GM06990 (cell line): Measurements from ENCODE around the gene ZNF335.

ENCODE experiments used
- DNase-seq: peaks from one replicate; pipeline ENCODE4 v3.0.0-alpha.2; 2011; ENCODE audit not compliant: insufficient read length; ENCODE audit errors: extremely low read depth
- H3K27me3 ChIP-seq: replicated peaks from 2 replicates; pipeline ENCODE4 v1.6.0; 2011; ENCODE audit warnings: low read length; ENCODE audit not compliant: control insufficient read depth, insufficient read depth
- H3K36me3 ChIP-seq: 2 replicates; pipeline ENCODE4 v1.5.1; 2011; ENCODE audit warnings: low read length; ENCODE audit not compliant: control insufficient read depth, insufficient read depth
- H3K4me3 ChIP-seq: replicated peaks from 2 replicates; pipeline ENCODE4 v1.5.1; 2011; ENCODE audit warnings: low read depth, mild to moderate bottlenecking, control low read depth, low read length
- TF ChIP-seq, protein P1 (sequence below): IDR thresholded peaks from 2 replicates; pipeline ENCODE4 v1.5.1; 2011; ENCODE audit warnings: low read length, control low read depth, mild to moderate bottlenecking, inconsistent platforms; ENCODE audit not compliant: insufficient read depth, poor library complexity, severe bottlenecking

Gene ZNF335

DNA sequence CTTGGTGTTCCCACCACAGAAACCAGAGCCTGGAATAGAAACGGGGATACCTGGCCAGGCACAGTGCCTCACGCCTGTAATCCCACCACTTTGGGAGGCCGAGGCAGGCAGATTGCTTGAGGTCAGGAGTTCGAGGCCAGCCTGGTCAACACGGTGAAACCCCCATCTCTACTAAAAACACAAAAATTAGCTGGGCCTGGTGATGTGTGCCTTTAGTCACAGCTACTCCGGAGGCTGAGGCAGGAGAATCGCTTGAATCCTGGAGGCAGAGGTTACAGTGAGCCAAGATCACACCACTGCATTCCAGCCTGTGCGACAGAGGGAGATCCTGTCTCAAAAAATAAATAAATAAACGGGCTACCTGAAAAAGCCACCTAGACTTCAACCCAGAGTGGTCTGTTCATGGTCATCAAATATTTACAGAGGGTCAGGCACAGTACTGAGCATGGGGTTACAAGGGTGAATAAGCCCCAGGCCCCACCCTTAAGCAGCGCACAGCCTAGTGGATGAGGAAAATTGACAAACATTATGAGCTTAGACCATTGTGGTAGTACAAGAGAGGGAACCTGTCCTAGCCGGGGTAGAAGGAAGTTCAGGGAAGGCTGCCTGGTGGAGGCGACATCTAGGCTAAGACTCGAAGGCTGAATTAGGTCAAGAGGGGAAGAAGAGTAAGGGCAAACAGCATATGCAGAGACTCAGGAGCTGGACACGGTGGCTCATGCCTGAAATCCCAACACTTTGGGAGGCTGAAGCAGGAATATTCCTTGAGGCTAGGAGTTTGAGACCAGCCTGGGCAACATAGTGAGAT lies 44.7 kb downstream of the ZNF335 start:
- no peak for DNase-seq
- TF ChIP-seq, protein P1, sequence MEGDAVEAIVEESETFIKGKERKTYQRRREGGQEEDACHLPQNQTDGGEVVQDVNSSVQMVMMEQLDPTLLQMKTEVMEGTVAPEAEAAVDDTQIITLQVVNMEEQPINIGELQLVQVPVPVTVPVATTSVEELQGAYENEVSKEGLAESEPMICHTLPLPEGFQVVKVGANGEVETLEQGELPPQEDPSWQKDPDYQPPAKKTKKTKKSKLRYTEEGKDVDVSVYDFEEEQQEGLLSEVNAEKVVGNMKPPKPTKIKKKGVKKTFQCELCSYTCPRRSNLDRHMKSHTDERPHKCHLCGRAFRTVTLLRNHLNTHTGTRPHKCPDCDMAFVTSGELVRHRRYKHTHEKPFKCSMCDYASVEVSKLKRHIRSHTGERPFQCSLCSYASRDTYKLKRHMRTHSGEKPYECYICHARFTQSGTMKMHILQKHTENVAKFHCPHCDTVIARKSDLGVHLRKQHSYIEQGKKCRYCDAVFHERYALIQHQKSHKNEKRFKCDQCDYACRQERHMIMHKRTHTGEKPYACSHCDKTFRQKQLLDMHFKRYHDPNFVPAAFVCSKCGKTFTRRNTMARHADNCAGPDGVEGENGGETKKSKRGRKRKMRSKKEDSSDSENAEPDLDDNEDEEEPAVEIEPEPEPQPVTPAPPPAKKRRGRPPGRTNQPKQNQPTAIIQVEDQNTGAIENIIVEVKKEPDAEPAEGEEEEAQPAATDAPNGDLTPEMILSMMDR: no peak

DNA sequence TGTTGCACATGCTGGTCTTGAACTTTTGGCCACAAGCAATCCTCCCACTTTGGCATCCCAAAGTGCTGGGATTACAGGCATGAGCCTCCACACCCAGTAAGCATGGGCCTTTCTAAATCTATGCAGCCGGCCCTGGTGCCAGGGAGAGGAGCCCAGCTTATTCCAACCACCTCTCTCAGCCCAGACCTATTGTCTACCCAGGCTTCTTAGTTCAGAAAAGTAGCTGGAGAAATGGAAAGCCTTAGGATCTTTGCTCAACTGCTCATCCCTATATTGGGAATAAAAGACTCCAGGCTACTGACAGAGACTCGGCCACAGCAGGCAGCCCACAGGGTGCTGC lies 45.3 kb downstream of the ZNF335 start:
- TF ChIP-seq, protein P1: no peak
- Histone ChIP-seq H3K27me3 (no peaks in the 10 kb centered on the region), H3K36me3 (no peaks in the 10 kb centered on the region)

More for the DNA sequence above, 44.7 kb downstream of the ZNF335 start:
- Histone ChIP-seq H3K27me3 (no peaks in the 10 kb centered on the region), H3K4me3 (no peak overlapping the region), H3K36me3 (no peaks in the 10 kb centered on the region)

DNA sequence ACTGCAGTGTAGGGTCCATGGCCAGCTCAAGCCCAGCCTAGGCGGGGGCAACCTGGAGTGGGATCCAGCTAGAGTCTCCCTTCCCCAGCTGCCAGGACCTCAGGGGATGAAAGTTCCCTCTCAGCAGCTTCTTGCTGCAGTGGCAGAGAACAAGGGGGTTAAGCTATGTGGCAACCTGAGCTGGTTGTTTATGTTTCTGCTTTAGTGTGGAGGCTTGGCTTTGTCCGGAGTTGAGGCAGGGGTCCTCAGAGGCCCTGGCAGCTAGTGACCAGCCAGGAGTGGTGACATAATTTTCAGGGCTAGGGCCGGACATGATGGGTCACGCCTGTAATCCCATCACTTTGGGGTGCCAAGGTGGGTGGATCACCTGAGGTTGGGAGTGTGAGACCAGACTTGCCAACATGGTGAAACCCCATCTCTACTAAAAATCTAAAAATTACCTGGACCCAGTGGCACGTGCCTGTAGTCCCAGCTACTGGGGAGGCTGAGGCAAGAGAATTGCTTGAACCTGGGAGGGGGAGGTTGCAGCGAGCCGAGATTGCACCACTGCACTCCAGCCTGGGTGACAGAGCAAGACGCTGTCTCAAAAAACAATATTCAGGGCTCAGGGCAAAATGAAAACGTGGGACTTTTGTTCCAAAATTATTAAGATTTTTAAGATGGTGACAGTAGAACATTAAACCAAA lies 46.0 kb downstream of the ZNF335 start:
- no peaks in the 10 kb centered on the region for H3K36me3 ChIP-seq
- TF ChIP-seq, protein P1: no peak
- H3K27me3 ChIP-seq: no peaks in the 10 kb centered on the region
- no peak overlapping the region for H3K4me3 ChIP-seq
- DNase-seq: no peak

More for the DNA sequence above, 45.3 kb downstream of the ZNF335 start:
- DNase-seq: no peak
- no peak overlapping the region for H3K4me3 ChIP-seq

DNA sequence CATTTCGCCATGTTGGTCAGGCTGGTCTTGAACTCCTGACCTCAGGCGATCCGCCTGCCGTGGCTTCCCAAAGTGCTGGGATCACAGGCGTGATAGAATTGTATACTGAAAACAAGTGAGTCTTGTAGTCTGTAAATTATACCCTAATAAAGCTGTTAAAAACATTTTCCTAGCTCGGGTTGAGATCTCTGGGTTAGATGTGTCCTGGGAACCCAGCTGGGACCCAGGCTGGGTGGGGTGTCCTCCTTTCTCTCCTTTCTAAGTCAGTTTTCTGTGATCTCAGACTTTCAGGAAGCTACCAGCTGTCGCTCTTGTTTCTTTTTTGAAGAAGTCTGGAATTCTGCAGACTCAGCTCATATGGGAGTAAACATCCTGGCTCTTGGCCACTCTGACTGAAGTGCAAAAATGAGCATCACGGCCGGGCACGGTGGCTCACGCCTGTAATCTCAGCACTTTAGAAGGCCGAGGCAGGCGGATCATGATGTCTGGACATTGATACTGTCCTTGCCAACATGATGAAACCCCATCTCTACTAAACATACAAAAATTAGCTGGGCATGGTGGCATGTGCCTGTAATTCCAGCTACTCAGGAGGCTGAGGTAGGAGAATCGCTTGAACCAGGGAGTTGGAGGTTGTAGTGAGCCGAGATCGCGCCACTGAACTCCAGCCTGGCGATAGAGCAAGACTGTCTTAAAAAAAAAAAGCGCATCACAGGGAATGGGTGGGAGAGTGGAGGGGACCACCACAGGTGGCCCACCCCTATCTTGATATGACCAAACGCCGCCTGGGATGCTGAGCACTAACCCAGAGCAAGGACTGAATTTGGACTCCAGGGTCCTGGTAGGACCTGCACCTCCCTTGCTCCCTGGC lies 47.4 kb downstream of the ZNF335 start:
- TF ChIP-seq, protein P1: no peak
- no peak for DNase-seq
- H3K36me3 ChIP-seq: no peaks in the 10 kb centered on the region
- no peak overlapping the region for H3K4me3 ChIP-seq
- no peaks in the 10 kb centered on the region for H3K27me3 ChIP-seq

DNA sequence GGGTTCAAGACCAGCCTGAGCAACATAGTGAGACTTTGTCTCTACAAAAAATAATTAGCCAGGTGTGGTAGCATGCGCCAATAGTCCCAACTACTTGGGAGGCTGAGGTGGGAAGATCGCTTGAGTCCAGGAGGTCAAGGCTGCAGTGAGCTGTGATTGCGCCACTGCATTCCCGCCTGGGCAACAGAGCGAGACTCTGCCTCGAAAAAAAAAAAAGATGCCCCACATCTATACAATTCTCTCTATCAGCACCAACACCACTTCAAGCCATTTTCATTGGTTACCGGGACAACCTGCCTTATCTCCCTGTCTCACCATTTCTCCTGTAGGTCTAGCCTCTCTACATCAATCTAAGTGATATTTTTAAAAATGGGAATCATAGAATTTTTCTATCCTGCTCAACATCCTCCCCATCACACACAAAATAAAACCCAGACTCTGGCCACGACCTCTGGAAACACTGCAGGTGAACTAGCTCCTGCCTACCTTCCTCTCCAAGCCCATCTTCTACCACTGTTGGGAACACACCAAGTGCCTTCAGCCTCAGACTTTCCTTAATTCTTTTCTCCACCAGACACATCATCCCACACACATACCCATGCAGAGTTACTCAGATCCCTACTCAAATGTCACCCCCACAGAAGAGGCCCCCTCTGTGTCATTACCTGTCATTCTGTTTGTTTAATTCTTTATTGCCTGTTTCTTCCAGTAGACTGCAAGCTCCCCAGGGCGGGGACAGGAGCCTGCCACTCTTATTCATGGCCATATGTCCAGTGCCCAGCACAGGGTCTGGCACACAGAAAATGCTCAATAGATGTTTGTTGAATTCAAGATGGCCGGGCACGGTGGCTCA lies 50.4 kb downstream of the ZNF335 start:
- Histone ChIP-seq H3K36me3 (no peaks in the 10 kb centered on the region), H3K27me3 (no peaks in the 10 kb centered on the region), H3K4me3 (no peak overlapping the region)
- TF ChIP-seq, protein P1: no peak
- no peak for DNase-seq
